Tracheal epithelial cell (primary cell): Measurements from ENCODE around the gene DIPK1A. TPM values are rescaled to one million over a fixed set of nuclear protein-coding genes. Genes with fewer than 3 reads are reported as not detected.

Experiments
- total RNA-seq: library from RNA; depleted of rRNA; stranded (reverse); fragments of >200 nt; gene quantifications from 2 replicates; pipeline ENCODE4 v1.2.1, GENCODE V29; 2014

The DIPK1A gene
- total RNA-seq = 6.5 and 15.8 TPM in 2 replicates

GRCh38 chr1:92961131-92961895 is at the start of gene DIPK1A:
Gene DIPK1A (minus strand): TSS chr1:92961462. CDS start chr1:92961429, 33 bp downstream.

DNA sequence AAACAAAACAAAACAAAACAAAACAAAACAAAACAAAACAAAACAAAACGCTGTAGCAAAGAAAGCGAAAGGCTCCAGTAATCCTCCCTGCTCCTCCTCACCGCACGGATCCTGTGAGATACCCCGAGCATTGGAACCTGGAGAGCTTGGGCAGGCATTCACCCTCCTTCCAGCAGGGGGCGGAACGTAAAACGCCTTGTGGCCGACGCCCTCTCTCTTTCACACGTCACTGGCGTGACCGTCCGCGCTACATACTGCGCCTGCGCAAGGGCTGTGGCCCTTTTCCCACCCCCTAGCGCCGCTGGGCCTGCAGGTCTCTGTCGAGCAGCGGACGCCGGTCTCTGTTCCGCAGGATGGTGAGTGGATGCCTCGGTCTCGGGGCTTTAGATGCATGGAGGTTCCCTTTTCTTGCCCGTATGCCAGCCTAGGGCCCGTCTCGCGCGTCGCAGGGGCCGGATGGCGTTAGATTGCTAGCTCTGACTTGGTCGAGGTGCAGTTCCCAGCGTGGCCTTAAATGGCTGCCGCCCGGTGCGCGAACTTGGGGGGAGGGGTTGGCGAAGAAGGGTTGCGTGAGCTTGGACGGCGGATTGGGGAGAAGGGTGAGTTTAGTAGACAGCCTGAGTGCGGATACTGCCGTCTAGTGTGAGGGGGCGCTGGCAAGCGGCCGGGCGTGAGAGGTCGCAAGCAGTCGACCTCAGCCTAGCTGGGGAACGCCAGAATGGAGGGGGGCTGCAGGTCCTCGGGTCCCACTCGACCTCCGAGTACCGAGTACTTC is 129.3 kb downstream of the DIPK1A start, which contains the start of gene RPL5:
TSS of gene RPL5 (plus strand) at position 279 of the 775 bp plus-strand sequence. CDS start at position 354, 75 bp downstream.

Other genes with a start within 250 kb of the DIPK1A start
- gene EVI5, start 176.4 kb downstream of the DIPK1A start, total RNA-seq = 14.9 and 25.5 TPM in 2 replicates
- 1,470 and 2,144 TPM in 2 replicates for gene RPL5, start 129.4 kb downstream of the DIPK1A start, total RNA-seq
- gene MTF2, start 117.8 kb upstream of the DIPK1A start, total RNA-seq = 11.9 and 18.3 TPM in 2 replicates
- 75.9 and 79.7 TPM in 2 replicates for gene TMED5, start 219.0 kb upstream of the DIPK1A start, total RNA-seq
- gene CCDC18, start 219.3 kb upstream of the DIPK1A start, total RNA-seq = 6.6 and 8.0 TPM in 2 replicates